Body of pancreas (tissue), 4 donors: ENCODE data around the gene DUS2. TPM values are rescaled to one million over a fixed set of nuclear protein-coding genes. Genes with fewer than 3 reads are reported as not detected.
"Not testable (repeated sequence)": the region's sequence is repeated elsewhere in the genome, so short reads cannot be mapped to it uniquely, and the experiment has no call there.

Experiments
- ATAC-seq: fragments of 150-250 bp; one replicate; pipeline ENCODE4 v1.9.1; 2016
- DNase-seq, 4 donors: peaks; one replicate each; pipeline ENCODE4 v3.0.0-alpha.2; 2019
- H3K27ac ChIP-seq, 4 donors: fragments of 200-600 bp; sonication (generic); 1 replicate in 3 of 4; 2 replicates in 1 of 4; pipeline versions ENCODE4 v1.5.1 to v1.6.1; 2016 to 2019; ENCODE audit warnings: mild to moderate bottlenecking in 1 of 4, mixed read lengths in 1 of 4, moderate library complexity in 1 of 4
- H3K27me3 ChIP-seq, 2 donors: fragments of 200-600 bp; sonication (generic); one replicate each; pipeline ENCODE4 v1.6.0; 2016; ENCODE audit warnings: mild to moderate bottlenecking in 1 of 2
- H3K36me3 ChIP-seq, 2 donors: fragments of 200-600 bp; sonication (generic); replicated peaks in 1 of 2; 2 replicates each; pipeline ENCODE4 v1.5.1; 2016; ENCODE audit warnings: low read depth in 2 of 2; ENCODE audit not compliant: insufficient read depth in 1 of 2
- H3K4me1 ChIP-seq: fragments of 200-600 bp; sonication (generic); one replicate; pipeline ENCODE4 v1.6.0; 2016
- H3K4me3 ChIP-seq, 2 donors: fragments of 200-600 bp; sonication (generic); 1 replicate in 1 of 2; 2 replicates in 1 of 2; pipeline ENCODE4 v1.5.1; 2016 to 2019
- H3K9me3 ChIP-seq, 3 donors: fragments of 200-600 bp; sonication (generic); 1 replicate in 2 of 3; 2 replicates in 1 of 3; pipeline ENCODE4 v1.5.1; 2016
- POLR2A ChIP-seq, 3 donors: fragments of 450-650 bp; IDR thresholded peaks; one replicate each; pipeline ENCODE4 v1.6.1; 2016; ENCODE audit warnings: antibody characterized with exemption in 3 of 3, mild to moderate bottlenecking in 2 of 3
- WGBS, 2 donors: methylation state at CpG; one replicate each; pipeline ENCODE4 v1.1.5; 2017; 5-methylcytosine and 5-hydroxymethylcytosine counted together
- intact Hi-C: fragments of 100-400 bp; cut with DNase I; formaldehyde crosslinking; loops from one replicate; pipeline ENCODE4 v1.15.1; 2023
- total RNA-seq, 2 donors: library from RNA; depleted of rRNA; stranded (reverse); fragments of >200 nt; gene quantifications; one replicate each; pipeline ENCODE4 v1.1.0, GENCODE V29; 2016
- TF ChIP-seq, protein P1 (sequence below), 7 experiments: fragments of 450-650 bp in 4 of 7; fragments of 200-600 bp in 3 of 7; sonication (generic) in 3 of 7; IDR thresholded peaks; one replicate each; pipeline ENCODE4 v1.5.1; 2016 to 2019; ENCODE audit warnings: antibody characterized with exemption in 7 of 7

The DUS2 gene
- total RNA-seq, 2 donors from 2014 or later, result 3.1 to 3.6 TPM

DNA sequence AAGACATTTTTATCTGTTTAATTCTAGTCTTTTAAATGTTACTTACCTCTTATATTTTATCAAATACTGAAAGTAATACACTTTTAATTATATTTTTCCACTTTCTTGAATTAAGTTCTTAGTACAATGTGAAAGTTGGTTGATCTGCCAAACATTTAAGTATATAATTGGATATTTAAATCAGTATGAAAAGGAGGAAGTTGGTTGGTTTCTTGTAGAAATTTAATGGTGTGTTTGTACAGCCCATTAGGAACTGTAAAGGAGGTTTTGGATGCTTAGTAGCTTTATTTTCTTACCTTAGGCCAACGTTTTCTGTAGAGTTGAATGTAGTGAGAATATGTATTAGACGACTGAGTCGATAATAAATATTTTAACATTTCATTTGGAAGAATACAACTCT is 67.4 kb downstream of the DUS2 start:
- no peaks in the 10 kb centered on the region for H3K36me3 ChIP-seq
- 70% methylated on average over 3 of the region's 3 CpGs for WGBS, 2 donors
- no peak overlapping the region for H3K27ac ChIP-seq
- no peaks in the 10 kb centered on the region for H3K27me3 ChIP-seq
- peaks cover 46% of the 10 kb centered on the region for H3K4me1 ChIP-seq
- intact Hi-C loops, result no loop called here
- TF ChIP-seq POLR2A (IDR thresholded peaks at IDR 0.05), result no peak
- TF ChIP-seq, protein P1, sequence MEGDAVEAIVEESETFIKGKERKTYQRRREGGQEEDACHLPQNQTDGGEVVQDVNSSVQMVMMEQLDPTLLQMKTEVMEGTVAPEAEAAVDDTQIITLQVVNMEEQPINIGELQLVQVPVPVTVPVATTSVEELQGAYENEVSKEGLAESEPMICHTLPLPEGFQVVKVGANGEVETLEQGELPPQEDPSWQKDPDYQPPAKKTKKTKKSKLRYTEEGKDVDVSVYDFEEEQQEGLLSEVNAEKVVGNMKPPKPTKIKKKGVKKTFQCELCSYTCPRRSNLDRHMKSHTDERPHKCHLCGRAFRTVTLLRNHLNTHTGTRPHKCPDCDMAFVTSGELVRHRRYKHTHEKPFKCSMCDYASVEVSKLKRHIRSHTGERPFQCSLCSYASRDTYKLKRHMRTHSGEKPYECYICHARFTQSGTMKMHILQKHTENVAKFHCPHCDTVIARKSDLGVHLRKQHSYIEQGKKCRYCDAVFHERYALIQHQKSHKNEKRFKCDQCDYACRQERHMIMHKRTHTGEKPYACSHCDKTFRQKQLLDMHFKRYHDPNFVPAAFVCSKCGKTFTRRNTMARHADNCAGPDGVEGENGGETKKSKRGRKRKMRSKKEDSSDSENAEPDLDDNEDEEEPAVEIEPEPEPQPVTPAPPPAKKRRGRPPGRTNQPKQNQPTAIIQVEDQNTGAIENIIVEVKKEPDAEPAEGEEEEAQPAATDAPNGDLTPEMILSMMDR (IDR thresholded peaks at IDR 0.05), result no peak
- no peak for ATAC-seq
- no peak overlapping the region for H3K4me3 ChIP-seq
- DNase-seq, result no peak
- no peaks in the 10 kb centered on the region for H3K9me3 ChIP-seq

DNA sequence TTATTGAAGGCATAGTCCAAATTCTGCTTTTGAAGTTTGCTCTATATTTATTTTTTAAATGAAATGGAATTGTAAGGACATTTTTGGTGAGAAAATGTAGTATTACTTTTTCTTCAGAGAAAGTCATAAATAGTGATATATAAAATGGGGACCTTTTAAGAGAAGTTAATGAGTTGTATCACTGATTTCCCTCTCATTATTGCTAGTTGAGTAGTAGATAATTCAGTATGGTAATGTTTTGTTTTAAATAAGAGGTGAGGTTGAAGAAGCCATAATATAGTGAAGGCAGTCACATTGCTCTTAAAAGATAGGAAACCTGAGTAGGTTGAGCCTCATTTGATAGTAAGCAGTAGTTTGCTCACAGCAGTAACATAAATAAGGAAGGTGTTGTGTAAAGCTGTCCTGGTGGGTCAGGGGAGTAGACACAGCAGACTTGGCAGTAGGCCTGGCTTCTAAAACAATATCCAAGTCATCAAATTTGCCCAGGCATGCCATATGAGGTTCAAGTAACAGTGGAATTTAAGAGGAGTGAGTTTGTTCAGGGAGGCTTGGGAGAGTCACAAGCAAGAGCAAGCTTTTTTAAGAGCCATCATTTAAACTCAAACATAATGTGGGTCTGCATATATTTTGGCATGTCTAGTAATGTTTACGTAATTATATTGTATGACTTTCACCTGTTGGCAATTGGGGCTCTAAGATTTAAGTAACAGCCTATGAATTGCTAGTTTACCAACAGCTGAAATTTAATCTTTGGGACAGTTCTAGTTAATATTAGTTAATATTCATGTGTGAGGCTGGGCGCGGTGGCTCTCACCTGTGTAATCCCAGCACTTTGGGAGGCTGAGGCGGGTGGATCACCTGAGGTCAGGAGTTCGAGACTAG is 68.5 kb downstream of the DUS2 start:
- Histone ChIP-seq H3K27me3 (no peaks in the 10 kb centered on the region), H3K9me3 (no peaks in the 10 kb centered on the region), H3K4me1 (peaks cover 44% of the 10 kb centered on the region), H3K4me3 (no peak overlapping the region), H3K36me3 (no peaks in the 10 kb centered on the region), H3K27ac (no peak overlapping the region)
- DNase-seq (no peak), ATAC-seq (no peak)
- TF ChIP-seq, protein P1 (IDR thresholded peaks at IDR 0.05), result no peak
- no peak for TF ChIP-seq POLR2A (IDR thresholded peaks at IDR 0.05)
- intact Hi-C loops, result no loop called here
- WGBS, 2 donors, result 94 to 95% methylated on average over 5 of the region's 5 CpGs

DNA sequence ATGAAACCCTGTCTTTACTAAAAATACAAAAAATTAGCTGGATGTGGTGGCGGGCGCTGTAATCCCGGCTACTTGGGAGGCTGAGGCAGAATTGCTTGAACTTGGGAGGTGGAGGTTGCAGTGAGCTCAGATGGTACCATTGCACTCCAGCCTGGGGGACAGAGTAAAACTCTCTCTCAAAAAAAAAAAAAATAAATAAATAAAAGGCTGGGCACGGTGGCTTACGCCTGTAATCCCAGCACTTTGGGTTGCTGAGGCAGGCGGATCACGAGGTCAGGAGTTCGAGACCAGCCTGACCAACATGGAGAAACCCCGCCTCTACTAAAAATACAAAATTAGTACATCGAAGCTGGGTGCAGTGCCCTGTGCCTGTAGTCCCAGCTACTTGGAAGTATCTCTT is 69.2 kb downstream of the DUS2 start:
- H3K4me3 ChIP-seq, intact Hi-C loops, H3K9me3 ChIP-seq, H3K27ac ChIP-seq, H3K36me3 ChIP-seq, H3K27me3 ChIP-seq, ATAC-seq, DNase-seq: not testable (repeated sequence)
- H3K4me1 ChIP-seq, result peaks cover 38% of the 10 kb centered on the region
- WGBS, 2 donors, result 94 to 98% methylated on average over 10 of the region's 10 CpGs

DNA sequence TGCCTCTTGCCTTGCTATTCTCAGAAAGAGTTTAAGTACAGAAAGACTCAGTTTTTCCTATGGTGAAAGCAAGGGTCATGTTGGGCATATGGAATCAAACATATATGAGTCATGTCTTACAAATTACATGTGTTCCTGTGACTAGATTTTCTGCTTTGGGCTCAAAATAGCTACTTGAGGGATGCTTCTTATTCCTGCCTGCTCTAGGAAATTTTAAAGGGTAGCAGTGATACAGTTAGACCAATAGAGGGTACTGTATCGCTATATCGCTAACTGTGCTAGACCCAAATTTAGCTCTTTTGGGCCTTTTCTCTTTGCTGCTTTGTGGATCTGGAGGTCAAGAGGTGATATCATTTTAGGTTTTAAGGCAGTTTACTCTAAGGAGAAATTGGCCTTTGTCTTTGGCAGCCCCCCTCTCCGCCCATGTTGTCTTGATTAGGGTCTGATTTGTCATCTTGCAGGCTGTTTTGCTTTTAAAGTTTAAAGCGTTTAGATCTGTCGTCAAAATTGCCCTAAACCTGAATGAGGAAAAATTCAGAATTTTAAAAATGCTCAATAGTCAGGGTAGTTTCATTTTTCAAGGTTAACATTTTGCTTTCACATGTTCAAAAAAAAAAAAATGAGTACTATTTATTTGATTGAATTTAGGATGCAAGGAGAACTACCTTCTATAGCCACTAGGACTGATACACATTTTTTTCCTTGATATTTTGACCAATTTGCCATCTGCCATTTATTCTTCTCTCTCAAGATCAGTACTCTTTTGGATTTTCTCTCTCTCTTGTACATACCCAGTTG is 70.9 kb downstream of the DUS2 start:
- WGBS, 2 donors, result 87 to 94% methylated on average over 5 of the region's 5 CpGs
- intact Hi-C loops, result no loop called here
- DNase-seq, result no peak
- no peak overlapping the region for H3K27ac ChIP-seq
- H3K36me3 ChIP-seq, result no peaks in the 10 kb centered on the region
- no peak for ATAC-seq
- H3K4me3 ChIP-seq, result no peak overlapping the region
- H3K9me3 ChIP-seq, result no peaks in the 10 kb centered on the region
- no peaks in the 10 kb centered on the region for H3K27me3 ChIP-seq
- TF ChIP-seq, protein P1 (IDR thresholded peaks at IDR 0.05), result peak in 3 of 7 experiments; percentile 16 to 26 (median 17)
- TF ChIP-seq POLR2A (IDR thresholded peaks at IDR 0.05), result no peak
- H3K4me1 ChIP-seq, result peaks cover 27% of the 10 kb centered on the region

DNA sequence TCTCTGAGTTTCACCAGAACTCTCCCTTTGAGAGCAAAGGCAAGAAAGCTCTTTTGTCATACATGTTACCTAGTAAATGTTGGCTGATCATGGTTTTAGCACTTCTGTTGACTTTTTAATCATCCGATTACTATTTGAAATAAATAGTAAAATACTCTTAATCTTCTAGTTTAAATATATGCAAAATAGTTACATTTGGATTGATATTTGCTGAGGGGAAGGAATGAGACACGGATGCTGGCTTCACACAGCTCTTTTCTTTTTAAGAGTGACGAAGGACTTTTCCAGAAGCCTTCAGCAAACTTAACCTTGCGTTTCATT is 71.5 kb downstream of the DUS2 start:
- H3K4me3 ChIP-seq, result no peak overlapping the region
- 91 to 93% methylated on average over 4 of the region's 4 CpGs for WGBS, 2 donors
- H3K27ac ChIP-seq, result no peak overlapping the region
- H3K36me3 ChIP-seq, result no peaks in the 10 kb centered on the region
- DNase-seq (no peak), ATAC-seq (no peak)
- H3K9me3 ChIP-seq, result no peaks in the 10 kb centered on the region
- no peaks in the 10 kb centered on the region for H3K27me3 ChIP-seq
- H3K4me1 ChIP-seq, result peaks cover 23% of the 10 kb centered on the region
- intact Hi-C loops, result no loop called here
- TF ChIP-seq POLR2A (IDR thresholded peaks at IDR 0.05), result no peak
- TF ChIP-seq, protein P1 (IDR thresholded peaks at IDR 0.05), result no peak
